ENCODE results near the gene FSD1.

Gene FSD1

GRCh38 chr19:4369888-4370260 is 65.5 kb downstream of the FSD1 start:
- H3K27me3 ChIP-seq = no peaks in the 10 kb centered on the region
- peaks cover 20% of the 10 kb centered on the region for H3K36me3 ChIP-seq
- peak; percentile 19; the same call in 1 of the 2 replicates for TF ChIP-seq CTCF (IDR thresholded peaks at IDR 0.05; ENCODE audit: low read depth, low read length)
- no peak overlapping the region for H3K4me3 ChIP-seq (ENCODE audit: low read depth, low read length)
- peaks cover 24% of the 10 kb centered on the region for H3K4me1 ChIP-seq
- H3K9me3 ChIP-seq = no peaks in the 10 kb centered on the region
- peak; percentile 48 for DNase-seq

GRCh38 chr19:4370418-4371041 is 66.1 kb downstream of the FSD1 start:
- no peaks in the 10 kb centered on the region for H3K9me3 ChIP-seq
- H3K4me1 ChIP-seq = peaks cover 30% of the 10 kb centered on the region
- no peak overlapping the region for H3K4me3 ChIP-seq (ENCODE audit: low read depth, low read length)
- peaks cover 13% of the 10 kb centered on the region for H3K36me3 ChIP-seq
- no peaks in the 10 kb centered on the region for H3K27me3 ChIP-seq
- TF ChIP-seq CTCF (IDR thresholded peaks at IDR 0.05; ENCODE audit: low read depth, low read length) = no peak
- no peak for DNase-seq

- Histone ChIP-seq H3K27me3 (no peaks in the 10 kb centered on the region), H3K36me3 (peaks cover 3% of the 10 kb centered on the region), H3K4me1 (peaks cover 37% of the 10 kb centered on the region), H3K4me3 (ENCODE audit: low read depth, low read length) (no peak overlapping the region), H3K9me3 (no peaks in the 10 kb centered on the region)
- TF ChIP-seq CTCF (IDR thresholded peaks at IDR 0.05; ENCODE audit: low read depth, low read length) = no peak
- no peak for DNase-seq
Measured at GRCh38 chr19:4371247-4372164, 67.1 kb downstream of the FSD1 start.

GRCh38 chr19:4372165-4373012 is 68.0 kb downstream of the FSD1 start:
- Histone ChIP-seq H3K27me3 (no peaks in the 10 kb centered on the region), H3K36me3 (no peaks in the 10 kb centered on the region; the same call in 1 of the 2 replicates), H3K4me1 (peaks cover 42% of the 10 kb centered on the region), H3K4me3 (ENCODE audit: low read depth, low read length) (no peak overlapping the region), H3K9me3 (no peaks in the 10 kb centered on the region)
- TF ChIP-seq CTCF (IDR thresholded peaks at IDR 0.05; ENCODE audit: low read depth, low read length) = no peak
- no peak for DNase-seq

GRCh38 chr19:4373013-4373367 is 68.6 kb downstream of the FSD1 start:
- no peak for DNase-seq
- Histone ChIP-seq H3K4me1 (peaks cover 41% of the 10 kb centered on the region), H3K9me3 (no peaks in the 10 kb centered on the region), H3K4me3 (ENCODE audit: low read depth, low read length) (no peak overlapping the region), H3K27me3 (no peaks in the 10 kb centered on the region), H3K36me3 (no peaks in the 10 kb centered on the region; the same call in 1 of the 2 replicates)
- TF ChIP-seq CTCF (IDR thresholded peaks at IDR 0.05; ENCODE audit: low read depth, low read length) = no peak

Data from BE2C (cell line).